GM12892 (cell line): ENCODE measurements around the gene NIPSNAP3A.
A peak's percentile ranks its signal among the peaks of the same experiment; 100 is the strongest.
"Not testable (repeated sequence)": the region's sequence is repeated elsewhere in the genome, so short reads cannot be mapped to it uniquely, and the experiment has no call there.

Experiments
- DNase-seq: peaks from one replicate; pipeline ENCODE4 v3.0.0; 2011; ENCODE audit not compliant: insufficient read length
- FAIRE-seq: peaks from 2 replicates; lab custom pipeline; 2011; peaks lifted over from hg19 to GRCh38; lab: Jason Lieb, UNC
- POLR2A ChIP-seq: IDR thresholded peaks from 2 replicates; pipeline ENCODE4 v1.6.1; 2011; ENCODE audit warnings: low read depth, low read length, control low read depth
- POLR2AphosphoS5 ChIP-seq: IDR thresholded peaks from 2 replicates; pipeline ENCODE4 v1.6.1; 2011; ENCODE audit warnings: low read depth, low read length, control low read depth
- TAF1 ChIP-seq: IDR thresholded peaks from 2 replicates; pipeline ENCODE4 v1.6.1; 2011; ENCODE audit warnings: low read depth, mild to moderate bottlenecking, control low read depth, low read length, borderline replicate concordance

NIPSNAP3A gene

GRCh38 chr9:104748359-104749031 lies 1.0 kb downstream of the NIPSNAP3A start:
- FAIRE-seq (peak; percentile 14), DNase-seq (no peak)
- TF ChIP-seq POLR2AphosphoS5 (no peak), POLR2A (no peak), TAF1 (no peak)

GRCh38 chr9:104750185-104750767 lies 2.8 kb downstream of the NIPSNAP3A start:
- TF ChIP-seq POLR2AphosphoS5 (no peak), POLR2A (no peak), TAF1 (no peak)
- FAIRE-seq: no peak
- no peak for DNase-seq

- no peak for DNase-seq
- TF ChIP-seq POLR2AphosphoS5: no peak
- TF ChIP-seq POLR2A: no peak
- TF ChIP-seq TAF1: no peak
- no peak for FAIRE-seq
Observed at GRCh38 chr9:104758974-104759373, 11.5 kb downstream of the NIPSNAP3A start.

GRCh38 chr9:104765138-104765537 lies 17.7 kb downstream of the NIPSNAP3A start:
- TF ChIP-seq POLR2A (no peak), POLR2AphosphoS5 (no peak), TAF1 (no peak)
- FAIRE-seq: no peak
- no peak for DNase-seq

GRCh38 chr9:104766025-104766424 lies 18.5 kb downstream of the NIPSNAP3A start:
- no peak for TF ChIP-seq POLR2AphosphoS5
- TF ChIP-seq TAF1: no peak
- no peak for TF ChIP-seq POLR2A
- FAIRE-seq: no peak
- DNase-seq: no peak

GRCh38 chr9:104767507-104767906 lies 20.0 kb downstream of the NIPSNAP3A start:
- FAIRE-seq (no peak), DNase-seq (no peak)
- no peak for TF ChIP-seq POLR2A
- TF ChIP-seq TAF1: no peak
- no peak for TF ChIP-seq POLR2AphosphoS5

GRCh38 chr9:104769029-104769428 lies 21.5 kb downstream of the NIPSNAP3A start:
- not testable (repeated sequence) for DNase-seq, FAIRE-seq

- no peak for TF ChIP-seq TAF1
- DNase-seq (no peak), FAIRE-seq (no peak)
Observed at GRCh38 chr9:104769655-104770054, 22.2 kb downstream of the NIPSNAP3A start.

- TF ChIP-seq POLR2A (no peak), TAF1 (no peak), POLR2AphosphoS5 (no peak)
- FAIRE-seq (peak; percentile 80), DNase-seq (no peak)
Observed at GRCh38 chr9:104772714-104773510, 25.4 kb downstream of the NIPSNAP3A start.

GRCh38 chr9:104774132-104774531 lies 26.6 kb downstream of the NIPSNAP3A start:
- FAIRE-seq (no peak), DNase-seq (no peak)
- no peak for TF ChIP-seq POLR2AphosphoS5
- no peak for TF ChIP-seq TAF1
- no peak for TF ChIP-seq POLR2A

GRCh38 chr9:104774831-104775573 lies 27.5 kb downstream of the NIPSNAP3A start:
- FAIRE-seq: no peak
- TF ChIP-seq POLR2A: peak; percentile 75
- 0 out of 2 replicates have a peak, but pooled peaks have one; percentile 36 for TF ChIP-seq TAF1
- TF ChIP-seq POLR2AphosphoS5: peak; percentile 81; the same call in 1 of the 2 replicates
- DNase-seq: peak; percentile 7

GRCh38 chr9:104775574-104775936 lies 28.1 kb downstream of the NIPSNAP3A start:
- FAIRE-seq: peak; percentile 81
- TF ChIP-seq POLR2A: no peak
- TF ChIP-seq POLR2AphosphoS5: no peak
- TF ChIP-seq TAF1: no peak
- DNase-seq: no peak
